GM19438 (cell line): ENCODE data around the gene WNK2.

ENCODE experiments used
- ATAC-seq: cut with Tn5 transposase; IDR thresholded peaks from one replicate; pipeline ENCODE4 v1.9.1; 2021; ENCODE audit warnings: low read depth; ENCODE audit not compliant: unreplicated experiment

The WNK2 gene

GRCh38 chr9:93161786-93162562 is 22.0 kb upstream of the WNK2 start:
- no peak for ATAC-seq

- ATAC-seq: no peak
These were observed 19.9 kb upstream of the WNK2 start for GRCh38 chr9:93164085-93164484.

- no peak for ATAC-seq
These were observed 17.2 kb upstream of the WNK2 start for GRCh38 chr9:93166699-93167098.

GRCh38 chr9:93167185-93167584 is 16.8 kb upstream of the WNK2 start:
- no peak for ATAC-seq

GRCh38 chr9:93167838-93168237 is 16.1 kb upstream of the WNK2 start:
- no peak for ATAC-seq

- ATAC-seq: no peak
These were observed 15.4 kb upstream of the WNK2 start for GRCh38 chr9:93168581-93168980.

- no peak for ATAC-seq
These were observed 14.5 kb upstream of the WNK2 start for GRCh38 chr9:93169444-93169843.

- ATAC-seq: no peak
These were observed 13.4 kb upstream of the WNK2 start for GRCh38 chr9:93170571-93170970.

- no peak for ATAC-seq
These were observed 12.5 kb upstream of the WNK2 start for GRCh38 chr9:93171261-93171990.

- ATAC-seq: no peak
These were observed 11.1 kb upstream of the WNK2 start for GRCh38 chr9:93172666-93173364.

GRCh38 chr9:93173365-93174051 is 10.4 kb upstream of the WNK2 start:
- ATAC-seq: no peak

GRCh38 chr9:93174976-93175375 is 9.0 kb upstream of the WNK2 start:
- ATAC-seq: no peak

GRCh38 chr9:93177676-93178075 is 6.3 kb upstream of the WNK2 start:
- no peak for ATAC-seq

GRCh38 chr9:93178851-93179786 is 4.8 kb upstream of the WNK2 start:
- ATAC-seq: no peak

- no peak for ATAC-seq
These were observed 3.0 kb upstream of the WNK2 start for GRCh38 chr9:93180938-93181337.

GRCh38 chr9:93181672-93182435 is 2.1 kb upstream of the WNK2 start:
- ATAC-seq: no peak

- no peak for ATAC-seq
These were observed 1.4 kb upstream of the WNK2 start for GRCh38 chr9:93182572-93182971.

GRCh38 chr9:93183131-93183662 is 742 bp upstream of the WNK2 start:
- ATAC-seq: no peak
